NB4 (cell line): ENCODE data around the gene CLSTN2.

Source experiments
- CTCF ChIP-seq: IDR thresholded peaks from one replicate; pipeline ENCODE4 v1.5.1; 2012; ENCODE audit warnings: low read depth, low read length
- POLR2A ChIP-seq: IDR thresholded peaks from 2 replicates; pipeline ENCODE4 v1.6.1; 2011; ENCODE audit warnings: mild to moderate bottlenecking; ENCODE audit not compliant: insufficient read length; ENCODE audit errors: extremely low read depth

- TF ChIP-seq POLR2A (no peak), CTCF (no peak)
These were observed 342.9 kb downstream of the CLSTN2 start for GRCh38 chr3:140277886-140278285.
